Left lung (tissue), 10 donors: ENCODE measurements around the gene THBD. TPM values are rescaled to one million over a fixed set of nuclear protein-coding genes. Genes with fewer than 3 reads are reported as not detected.
"Not testable (repeated sequence)": the region's sequence is repeated elsewhere in the genome, so short reads cannot be mapped to it uniquely, and the experiment has no call there.

Experiments
- ATAC-seq: fragments of 200-7000 bp; cut with Tn5 transposase; one replicate; pipeline ENCODE4 v1.9.1; 2020; ENCODE audit warnings: moderate library complexity
- DNase-seq, 4 donors: peaks; one replicate each; pipeline ENCODE4 v3.0.0-alpha.2; 2013 to 2020
- H3K27ac ChIP-seq, 2 donors: fragments of 200-600 bp; sonication (generic) in 1 of 2; one replicate each; pipeline versions ENCODE4 v1.5.0 to v1.8.0; 2020 to 2021
- H3K27me3 ChIP-seq, 2 donors: fragments of 200-600 bp; sonication (generic) in 1 of 2; one replicate each; pipeline versions ENCODE4 v1.5.0 to v1.8.0; 2020 to 2021
- H3K36me3 ChIP-seq, 2 donors: fragments of 200-600 bp; sonication (generic) in 1 of 2; one replicate each; pipeline versions ENCODE4 v1.5.0 to v1.8.0; 2020 to 2021
- H3K4me1 ChIP-seq, 2 donors: fragments of 200-600 bp; one replicate each; pipeline ENCODE4 v1.8.0; 2021
- H3K4me3 ChIP-seq, 2 donors: fragments of 200-600 bp; sonication (generic) in 1 of 2; one replicate each; pipeline versions ENCODE4 v1.5.0 to v1.8.0; 2020 to 2021; ENCODE audit warnings: mild to moderate bottlenecking in 1 of 2
- H3K9me3 ChIP-seq, 2 donors: fragments of 200-600 bp; sonication (generic) in 1 of 2; one replicate each; pipeline versions ENCODE4 v1.5.0 to v1.8.0; 2020 to 2021
- intact Hi-C, 2 donors: fragments of 100-400 bp; cut with DNase I; formaldehyde crosslinking; loops; one replicate each; pipeline versions ENCODE4 v1.11.2 to v1.14.2; 2022
- polyA plus RNA-seq, 6 donors: library from polyadenylated mRNA; unstranded; fragments of 120-200 nt; gene quantifications; one replicate each; pipeline ENCODE4 v1.2.1, GENCODE V29; 2013; ENCODE audit not compliant: insufficient read length in 6 of 6
- total RNA-seq, 2 donors: library from RNA; stranded (reverse); fragmentation: NEBNext Ultra II Directional; extraction: Animal tissue kit (Norgen Biotek cat#: 25700); gene quantifications; one replicate each; pipeline ENCODE4 v1.2.1, GENCODE V29; 2021
- TF ChIP-seq, protein P1 (sequence below), 2 donors: fragments of 200-600 bp; sonication (generic) in 1 of 2; IDR thresholded peaks; one replicate each; pipeline versions ENCODE4 v1.5.0 to v1.8.0; 2021; ENCODE audit warnings: antibody characterized with exemption in 2 of 2
- donor health status: DM: no; HTN: yes; CAD: no.
- donor health status: DM: no; HTN: no; CAD: no.

The THBD gene
- total and polyA plus RNA-seq, 8 donors: 27.3 to 77.4 (median 47.2) TPM

DNA sequence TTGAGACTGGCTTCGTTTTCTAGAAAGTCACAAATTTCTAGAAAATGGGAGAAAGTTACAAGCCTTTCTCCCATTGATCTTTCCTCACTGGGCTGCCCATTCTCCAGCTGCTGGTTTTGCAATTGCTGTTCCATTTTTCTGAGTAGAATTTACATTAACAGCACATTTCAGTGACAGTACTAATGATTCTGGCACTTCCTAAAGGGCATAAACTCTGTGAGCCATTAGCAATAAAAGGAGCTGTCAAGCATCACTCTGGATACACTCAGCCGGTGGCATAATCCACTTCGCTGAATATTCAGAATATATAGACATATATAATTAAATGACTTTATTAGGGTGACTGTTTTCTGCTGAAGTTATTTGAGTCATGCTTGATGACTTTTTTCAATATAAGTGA is 21.1 kb downstream of the THBD start:
- DNase-seq (no peak), ATAC-seq (no peak)
- TF ChIP-seq, protein P1, sequence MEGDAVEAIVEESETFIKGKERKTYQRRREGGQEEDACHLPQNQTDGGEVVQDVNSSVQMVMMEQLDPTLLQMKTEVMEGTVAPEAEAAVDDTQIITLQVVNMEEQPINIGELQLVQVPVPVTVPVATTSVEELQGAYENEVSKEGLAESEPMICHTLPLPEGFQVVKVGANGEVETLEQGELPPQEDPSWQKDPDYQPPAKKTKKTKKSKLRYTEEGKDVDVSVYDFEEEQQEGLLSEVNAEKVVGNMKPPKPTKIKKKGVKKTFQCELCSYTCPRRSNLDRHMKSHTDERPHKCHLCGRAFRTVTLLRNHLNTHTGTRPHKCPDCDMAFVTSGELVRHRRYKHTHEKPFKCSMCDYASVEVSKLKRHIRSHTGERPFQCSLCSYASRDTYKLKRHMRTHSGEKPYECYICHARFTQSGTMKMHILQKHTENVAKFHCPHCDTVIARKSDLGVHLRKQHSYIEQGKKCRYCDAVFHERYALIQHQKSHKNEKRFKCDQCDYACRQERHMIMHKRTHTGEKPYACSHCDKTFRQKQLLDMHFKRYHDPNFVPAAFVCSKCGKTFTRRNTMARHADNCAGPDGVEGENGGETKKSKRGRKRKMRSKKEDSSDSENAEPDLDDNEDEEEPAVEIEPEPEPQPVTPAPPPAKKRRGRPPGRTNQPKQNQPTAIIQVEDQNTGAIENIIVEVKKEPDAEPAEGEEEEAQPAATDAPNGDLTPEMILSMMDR (IDR thresholded peaks at IDR 0.05): no peak
- Histone ChIP-seq H3K4me3 (no peak overlapping the region), H3K27me3 (no peaks in the 10 kb centered on the region), H3K4me1 (peaks cover 0 to 60% of the 10 kb centered on the region in 2 donors), H3K27ac (peak overlapping the region in 1 of 2 donors; percentile 75), H3K36me3 (no peaks in the 10 kb centered on the region), H3K9me3 (no peaks in the 10 kb centered on the region)
- intact Hi-C loops: no loop called here

DNA sequence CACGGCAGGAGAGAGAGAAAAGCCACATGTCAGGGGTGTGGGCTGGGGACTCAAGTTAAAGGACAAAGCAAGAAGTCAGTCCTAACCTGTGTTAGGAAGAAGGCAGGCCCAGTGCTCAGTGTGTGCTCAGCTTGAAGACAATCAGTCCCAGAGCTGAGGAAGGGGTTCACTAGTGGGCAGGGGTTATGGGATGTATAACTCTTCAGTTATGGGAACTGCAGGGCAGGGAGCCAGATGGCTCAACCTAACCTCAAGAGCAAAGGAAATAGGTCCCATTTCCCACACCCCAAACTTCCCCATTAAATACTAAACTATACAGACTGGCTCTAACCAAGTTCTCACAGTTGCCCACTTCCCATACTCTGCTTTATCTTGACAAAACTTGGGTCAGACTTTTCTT is 21.8 kb downstream of the THBD start:
- no peak overlapping the region for H3K4me3 ChIP-seq
- no peaks in the 10 kb centered on the region for H3K36me3 ChIP-seq
- DNase-seq (no peak), ATAC-seq (no peak)
- peak overlapping the region in 1 of 2 donors; percentile 75 for H3K27ac ChIP-seq
- intact Hi-C loops: no loop called here
- H3K4me1 ChIP-seq: peaks cover 0 to 55% of the 10 kb centered on the region in 2 donors
- H3K27me3 ChIP-seq: no peaks in the 10 kb centered on the region
- no peaks in the 10 kb centered on the region for H3K9me3 ChIP-seq
- TF ChIP-seq, protein P1 (IDR thresholded peaks at IDR 0.05): no peak

DNA sequence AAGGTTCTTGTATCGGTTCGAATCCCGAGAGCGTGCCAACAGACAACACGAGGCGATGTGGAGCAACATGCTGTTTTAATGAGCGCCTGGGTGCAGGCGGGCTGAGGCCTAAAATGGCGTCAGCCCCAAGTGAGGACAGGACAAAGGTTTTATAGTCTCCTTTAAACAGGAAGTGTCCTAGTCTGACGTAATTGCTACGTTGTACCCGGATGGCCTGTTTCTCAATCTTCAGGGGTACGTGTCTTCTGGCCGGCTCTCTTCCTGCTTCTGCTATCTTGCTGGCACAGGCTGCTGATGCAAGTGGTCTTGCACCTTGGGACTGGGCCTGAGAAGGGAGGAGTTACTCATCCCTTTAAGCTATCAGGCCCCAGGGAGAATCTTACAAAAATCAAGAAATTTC is 24.0 kb downstream of the THBD start:
- H3K9me3 ChIP-seq, ATAC-seq, H3K36me3 ChIP-seq, intact Hi-C loops, H3K4me3 ChIP-seq, H3K27me3 ChIP-seq: not testable (repeated sequence)
- peaks cover 0 to 48% of the 10 kb centered on the region in 2 donors for H3K4me1 ChIP-seq
- peak in 1 of 4 donors; percentile 58 for DNase-seq
- H3K27ac ChIP-seq: peak overlapping the region in 1 of 2 donors; percentile 75

DNA sequence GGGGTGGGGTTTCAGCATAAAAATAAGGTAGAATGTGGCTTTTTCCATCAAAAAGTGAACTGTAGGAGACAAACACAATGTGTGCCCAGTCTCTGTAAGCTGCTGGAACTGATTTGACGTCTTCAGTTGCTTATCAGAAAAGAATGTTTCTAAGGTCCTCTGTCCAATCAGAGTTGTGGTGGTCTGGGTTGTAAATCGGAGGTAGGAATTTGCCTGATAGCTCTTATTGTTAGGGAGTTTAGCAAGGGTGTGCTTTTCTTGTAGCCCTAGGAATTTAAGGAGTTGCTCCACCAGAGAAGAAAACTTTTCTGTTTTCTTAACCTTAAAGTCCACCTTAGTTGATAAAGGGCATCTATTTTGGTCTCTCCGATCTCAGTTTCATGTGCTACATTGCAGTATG is 24.8 kb downstream of the THBD start:
- Histone ChIP-seq H3K27me3 (no peaks in the 10 kb centered on the region), H3K4me1 (peaks cover 0 to 48% of the 10 kb centered on the region in 2 donors), H3K27ac (peak overlapping the region in 1 of 2 donors; percentile 75), H3K36me3 (no peaks in the 10 kb centered on the region), H3K9me3 (no peaks in the 10 kb centered on the region), H3K4me3 (no peak overlapping the region)
- TF ChIP-seq, protein P1 (IDR thresholded peaks at IDR 0.05): no peak
- ATAC-seq: no peak
- no peak for DNase-seq
- intact Hi-C loops: no loop called here

DNA sequence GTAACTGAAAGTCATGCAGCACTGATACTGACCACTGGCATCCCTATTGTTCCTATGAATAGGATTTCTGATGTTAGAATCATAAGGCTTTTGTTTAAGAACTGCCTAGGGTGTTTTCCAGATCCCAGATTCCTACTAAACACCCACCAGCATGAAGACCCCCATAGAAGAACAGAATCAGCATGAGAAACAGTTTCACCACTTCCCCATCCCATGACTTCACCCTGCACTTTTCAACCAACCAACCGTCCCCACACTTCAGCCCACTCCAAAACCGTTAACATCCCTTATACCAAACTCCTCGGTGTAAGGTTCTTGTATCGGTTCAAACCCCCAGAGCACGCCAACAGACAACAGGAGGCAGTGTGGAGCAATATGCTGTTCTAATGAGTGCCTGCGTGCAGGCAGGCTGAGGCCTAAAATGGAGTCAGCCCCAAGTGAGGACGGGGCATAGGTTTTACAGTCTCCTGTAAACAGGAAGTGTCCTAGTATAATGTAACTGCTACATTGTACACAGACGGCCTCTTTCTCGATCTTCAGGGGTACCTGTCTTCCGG is 25.8 kb downstream of the THBD start:
- H3K4me1 ChIP-seq: peaks cover 0 to 40% of the 10 kb centered on the region in 2 donors
- H3K27ac ChIP-seq: no peak overlapping the region
- DNase-seq (no peak), ATAC-seq (no peak)
- no peaks in the 10 kb centered on the region for H3K9me3 ChIP-seq
- H3K36me3 ChIP-seq: no peaks in the 10 kb centered on the region
- H3K27me3 ChIP-seq: no peaks in the 10 kb centered on the region
- intact Hi-C loops: no loop called here
- H3K4me3 ChIP-seq: no peak overlapping the region
- TF ChIP-seq, protein P1 (IDR thresholded peaks at IDR 0.05): no peak

DNA sequence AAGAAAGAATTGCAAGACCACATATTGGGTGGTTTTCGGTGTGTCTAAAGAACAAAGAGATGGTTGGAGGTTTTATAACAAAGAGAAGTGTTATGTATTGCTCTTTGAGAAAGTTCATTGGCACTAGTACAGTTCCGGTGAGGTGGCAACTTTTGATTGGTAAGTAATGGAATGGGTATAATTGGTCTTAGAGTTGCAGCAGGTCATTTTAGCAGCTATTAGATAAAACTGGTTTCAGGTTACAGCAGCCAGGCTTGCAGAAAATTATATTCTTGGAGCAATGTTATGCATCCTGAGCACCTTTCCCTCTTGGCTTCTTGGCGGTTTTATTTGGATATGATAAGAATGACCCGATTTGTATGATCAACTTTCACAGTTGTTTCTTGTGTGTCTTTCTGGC is 26.6 kb downstream of the THBD start:
- DNase-seq (no peak), ATAC-seq (no peak)
- no peak overlapping the region for H3K4me3 ChIP-seq
- H3K27ac ChIP-seq: no peak overlapping the region
- no peaks in the 10 kb centered on the region for H3K9me3 ChIP-seq
- intact Hi-C loops: no loop called here
- TF ChIP-seq, protein P1 (IDR thresholded peaks at IDR 0.05): no peak
- H3K36me3 ChIP-seq: no peaks in the 10 kb centered on the region
- H3K27me3 ChIP-seq: no peaks in the 10 kb centered on the region
- H3K4me1 ChIP-seq: peaks cover 0 to 31% of the 10 kb centered on the region in 2 donors
